Activated T-cell treated with anti-CD3 and anti-CD28 coated beads, Interleukin-2, amount 50 U/mL, for 4 hours (primary cell): ENCODE data around the gene GOPC. TPM values are rescaled to one million over a fixed set of nuclear protein-coding genes. Genes with fewer than 3 reads are reported as not detected.
A peak's percentile ranks its signal among the peaks of the same experiment; 100 is the strongest.

Experiments used
- ATAC-seq, 2 donors: fragments of 200-7000 bp; cut with Tn5 transposase; one replicate each; pipeline ENCODE4 v1.10.0; 2021
- DNase-seq: peaks from one replicate; pipeline ENCODE4 v3.0.0-alpha.2; 2020
- H3K27me3 Mint-ChIP-seq: one replicate; pipeline ENCODE4 v1.8.0; 2021; ENCODE audit warnings: low read depth, mixed read lengths
- H3K36me3 Mint-ChIP-seq: one replicate; pipeline ENCODE4 v1.8.0; 2022; ENCODE audit warnings: mixed read lengths; ENCODE audit not compliant: insufficient read depth
- H3K4me1 Mint-ChIP-seq: one replicate; pipeline ENCODE4 v1.8.0; 2021; ENCODE audit warnings: low read depth, mixed read lengths
- H3K4me3 Mint-ChIP-seq: one replicate; pipeline ENCODE4 v1.8.0; 2021; ENCODE audit warnings: mild to moderate bottlenecking, moderate library complexity, mixed read lengths
- H3K9me3 Mint-ChIP-seq: one replicate; pipeline ENCODE4 v1.8.0; 2021; ENCODE audit warnings: mixed read lengths
- total RNA-seq, 3 donors: library from RNA; stranded (reverse); gene quantifications; one replicate each; pipeline ENCODE4 v1.2.1, GENCODE V29; 2021

GOPC gene
- total RNA-seq, 3 donors from 2014 or later: 20.7 to 21.3 (median 20.9) TPM

DNA sequence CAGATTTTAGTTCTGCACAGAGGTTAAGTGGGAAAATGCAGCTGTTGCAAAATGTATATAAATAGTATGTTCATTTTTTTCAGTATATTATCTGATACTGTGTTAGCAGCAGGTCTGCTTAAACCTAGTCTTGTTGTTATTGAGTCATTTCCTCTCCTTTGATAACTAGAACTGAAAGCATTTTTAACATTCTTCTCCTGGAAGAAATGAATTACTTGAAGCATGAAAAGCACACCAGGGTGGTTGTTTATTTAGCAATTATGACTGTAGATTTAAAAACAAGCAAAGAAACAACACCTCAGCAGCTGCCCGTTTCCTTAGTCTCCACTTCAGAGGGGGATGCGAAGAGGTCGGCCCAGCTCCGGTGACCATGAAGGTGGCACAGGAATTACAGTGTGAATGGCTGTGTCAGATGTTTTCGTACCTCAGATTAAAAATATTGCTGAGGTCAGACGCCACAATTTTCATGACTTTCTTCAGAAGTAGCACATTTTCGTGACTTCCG is 53.5 kb downstream of the GOPC start:
- no peak for DNase-seq
- Mint-ChIP-seq H3K9me3 (no peaks in the 10 kb centered on the region), H3K36me3 (no peaks in the 10 kb centered on the region), H3K4me3 (peak overlapping the region; percentile 78), H3K27me3 (peaks cover 2% of the 10 kb centered on the region), H3K4me1 (peaks cover 39% of the 10 kb centered on the region)
- peak; percentile 66 to 72 for ATAC-seq

DNA sequence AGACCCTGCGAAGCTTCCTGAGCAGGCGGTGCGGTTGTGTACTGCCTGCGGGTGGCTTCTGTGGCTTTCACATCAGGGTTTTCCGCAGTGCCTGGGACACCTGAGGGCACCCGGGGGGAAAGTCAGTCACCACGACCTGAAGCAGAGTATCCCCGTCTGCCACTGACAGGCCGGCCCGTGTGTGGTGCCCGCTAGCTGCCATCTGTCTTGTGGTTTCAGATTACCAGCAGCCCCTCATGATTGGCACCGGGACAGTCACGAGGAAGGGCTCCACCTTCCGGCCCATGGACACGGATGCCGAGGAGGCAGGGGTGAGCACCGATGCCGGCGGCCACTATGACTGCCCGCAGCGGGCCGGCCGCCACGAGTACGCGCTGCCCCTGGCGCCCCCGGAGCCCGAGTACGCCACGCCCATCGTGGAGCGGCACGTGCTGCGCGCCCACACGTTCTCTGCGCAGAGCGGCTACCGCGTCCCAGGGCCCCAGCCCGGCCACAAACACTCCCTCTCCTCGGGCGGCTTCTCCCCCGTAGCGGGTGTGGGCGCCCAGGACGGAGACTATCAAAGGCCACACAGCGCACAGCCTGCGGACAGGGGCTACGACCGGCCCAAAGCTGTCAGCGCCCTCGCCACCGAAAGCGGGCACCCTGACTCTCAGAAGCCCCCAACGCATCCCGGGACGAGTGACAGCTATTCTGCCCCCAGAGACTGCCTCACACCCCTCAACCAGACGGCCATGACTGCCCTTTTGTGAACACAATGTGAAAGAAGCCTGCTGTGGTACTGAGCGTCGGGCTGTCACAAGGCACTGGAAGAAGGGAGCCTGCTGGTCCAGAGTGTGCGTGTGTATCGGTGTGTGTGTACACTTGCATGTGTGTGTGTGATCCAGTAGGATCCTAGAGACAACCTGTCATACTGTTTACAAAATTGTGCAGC is 54.4 kb downstream of the GOPC start:
- DNase-seq (peak; percentile 28), ATAC-seq (peak; percentile 38 to 56)
- Mint-ChIP-seq H3K36me3 (no peaks in the 10 kb centered on the region), H3K9me3 (no peaks in the 10 kb centered on the region), H3K4me3 (peak overlapping the region; percentile 78), H3K4me1 (peaks cover 39% of the 10 kb centered on the region), H3K27me3 (peaks cover 2% of the 10 kb centered on the region)

DNA sequence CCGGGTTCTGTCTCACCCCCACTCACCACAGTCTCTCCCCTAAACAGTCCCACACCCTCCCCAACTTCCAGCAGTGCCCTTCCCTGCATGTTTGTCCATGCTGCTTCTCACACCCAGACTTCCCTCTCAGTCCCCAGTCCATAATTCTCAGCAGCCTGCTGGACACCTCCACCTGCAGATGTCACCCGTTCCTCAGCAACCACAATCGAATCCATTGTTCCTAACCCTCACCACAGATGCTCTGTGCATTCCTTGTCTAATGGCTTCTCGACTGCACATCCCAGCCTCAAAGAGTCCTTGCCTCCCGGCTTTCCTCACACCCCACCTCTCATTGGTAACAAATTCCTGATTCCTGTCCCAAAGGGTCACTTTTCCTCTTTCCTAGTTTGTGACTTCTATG is 55.6 kb downstream of the GOPC start:
- Mint-ChIP-seq H3K36me3 (no peaks in the 10 kb centered on the region), H3K4me1 (peaks cover 39% of the 10 kb centered on the region), H3K9me3 (no peaks in the 10 kb centered on the region), H3K27me3 (peaks cover 2% of the 10 kb centered on the region), H3K4me3 (no peak overlapping the region)
- DNase-seq: no peak
- ATAC-seq: no peak

DNA sequence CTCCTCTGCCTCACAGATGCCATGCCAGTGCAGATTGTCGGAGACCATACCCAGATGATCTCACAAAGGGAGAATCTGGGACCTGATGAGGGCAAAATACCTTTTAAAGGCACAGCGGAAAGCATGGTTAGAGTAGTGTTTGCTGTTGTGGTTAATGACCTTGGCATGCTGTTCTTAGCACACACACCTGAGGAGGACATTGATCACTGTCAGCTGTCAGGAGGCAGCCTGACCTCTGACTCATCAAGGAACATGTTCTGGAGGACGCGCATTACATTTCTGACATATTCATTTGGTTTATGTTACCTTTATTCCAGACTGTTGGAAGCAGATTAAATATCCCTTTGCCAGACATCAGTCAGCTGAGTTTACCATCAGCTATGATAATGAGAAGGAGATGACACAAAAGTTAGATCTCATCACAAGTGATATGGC is 57.1 kb downstream of the GOPC start:
- Mint-ChIP-seq H3K27me3 (peaks cover 2% of the 10 kb centered on the region), H3K36me3 (no peaks in the 10 kb centered on the region), H3K4me3 (no peak overlapping the region), H3K9me3 (no peaks in the 10 kb centered on the region), H3K4me1 (peaks cover 29% of the 10 kb centered on the region)
- no peak for DNase-seq
- ATAC-seq: no peak

DNA sequence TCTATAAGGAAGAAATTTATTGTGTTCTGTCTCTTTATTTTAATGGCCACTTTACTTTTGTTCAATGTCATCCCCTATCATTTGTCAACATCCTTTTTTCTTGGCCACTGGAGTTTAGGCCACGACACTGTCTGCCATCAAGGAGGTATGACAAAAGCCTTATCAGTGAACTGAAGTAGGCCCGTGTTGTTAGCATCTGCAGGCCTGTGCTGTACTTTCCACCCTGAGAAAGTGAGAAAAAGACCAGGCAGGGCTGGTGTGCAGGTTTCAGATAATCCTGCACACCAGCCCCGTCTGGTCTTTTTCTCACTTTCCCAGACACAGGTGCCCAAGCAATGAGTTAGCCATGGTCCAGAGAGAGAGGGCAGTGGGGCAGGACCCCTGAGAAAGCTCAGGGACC is 57.6 kb downstream of the GOPC start:
- H3K27me3 Mint-ChIP-seq: peaks cover 3% of the 10 kb centered on the region
- H3K4me3 Mint-ChIP-seq: no peak overlapping the region
- no peaks in the 10 kb centered on the region for H3K36me3 Mint-ChIP-seq
- ATAC-seq (no peak), DNase-seq (no peak)
- peaks cover 25% of the 10 kb centered on the region for H3K4me1 Mint-ChIP-seq
- no peaks in the 10 kb centered on the region for H3K9me3 Mint-ChIP-seq

DNA sequence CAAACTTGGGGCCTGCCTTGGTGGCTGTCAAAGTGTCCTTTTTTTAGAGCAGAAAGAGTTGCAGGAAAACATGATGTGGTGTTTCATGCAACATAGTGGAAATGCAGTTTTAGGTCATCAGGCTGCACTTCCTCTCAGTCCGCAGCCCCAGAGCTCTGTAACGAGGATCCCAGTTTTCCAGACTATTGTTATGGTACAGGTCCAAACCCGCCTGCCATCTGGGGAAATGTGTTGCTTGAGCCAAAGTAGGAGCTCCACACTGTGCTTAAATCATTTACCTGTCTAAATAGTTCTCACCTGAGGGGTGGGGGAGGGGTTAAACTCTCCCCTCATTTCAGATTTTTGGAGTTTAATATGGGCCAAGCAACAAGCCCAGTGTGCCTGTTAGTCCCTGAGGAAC is 59.8 kb downstream of the GOPC start:
- peaks cover 6% of the 10 kb centered on the region for H3K4me1 Mint-ChIP-seq
- no peaks in the 10 kb centered on the region for H3K9me3 Mint-ChIP-seq
- no peak overlapping the region for H3K4me3 Mint-ChIP-seq
- ATAC-seq: no peak
- H3K27me3 Mint-ChIP-seq: peaks cover 11% of the 10 kb centered on the region
- peaks cover 2% of the 10 kb centered on the region for H3K36me3 Mint-ChIP-seq
- no peak for DNase-seq

DNA sequence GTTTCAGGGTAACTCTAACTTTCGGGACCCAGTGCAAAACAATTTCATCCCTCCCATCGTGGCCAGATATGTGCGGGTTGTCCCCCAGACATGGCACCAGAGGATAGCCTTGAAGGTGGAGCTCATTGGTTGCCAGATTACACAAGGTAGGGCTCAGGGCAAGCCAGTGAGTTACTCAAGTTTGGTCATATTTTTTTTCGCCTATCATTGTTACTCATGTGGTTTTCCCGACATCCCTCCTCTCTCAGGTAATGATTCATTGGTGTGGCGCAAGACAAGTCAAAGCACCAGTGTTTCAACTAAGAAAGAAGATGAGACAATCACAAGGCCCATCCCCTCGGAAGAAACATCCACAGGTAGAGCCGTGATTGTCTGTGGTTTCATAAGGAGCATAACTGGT is 61.6 kb downstream of the GOPC start:
- H3K9me3 Mint-ChIP-seq: no peaks in the 10 kb centered on the region
- peaks cover 9% of the 10 kb centered on the region for H3K27me3 Mint-ChIP-seq
- H3K4me1 Mint-ChIP-seq: no peaks in the 10 kb centered on the region
- H3K4me3 Mint-ChIP-seq: no peak overlapping the region
- DNase-seq: no peak
- peaks cover 2% of the 10 kb centered on the region for H3K36me3 Mint-ChIP-seq
- no peak for ATAC-seq

DNA sequence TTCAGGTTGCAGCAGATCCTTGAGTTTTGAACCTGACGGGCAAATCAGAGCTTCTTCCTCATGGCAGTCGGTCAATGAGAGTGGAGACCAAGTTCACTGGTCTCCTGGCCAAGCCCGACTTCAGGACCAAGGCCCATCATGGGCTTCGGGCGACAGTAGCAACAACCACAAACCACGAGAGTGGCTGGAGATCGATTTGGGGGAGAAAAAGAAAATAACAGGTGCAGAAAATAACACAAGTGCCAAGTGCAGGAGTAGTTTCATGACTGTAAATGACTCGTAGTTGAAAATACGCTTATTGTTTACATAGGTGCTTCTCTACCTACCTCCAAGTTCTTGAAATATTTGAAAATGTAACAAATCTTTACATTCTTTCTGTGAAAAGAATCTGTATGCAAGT is 63.7 kb downstream of the GOPC start:
- H3K36me3 Mint-ChIP-seq: peaks cover 2% of the 10 kb centered on the region
- no peaks in the 10 kb centered on the region for H3K4me1 Mint-ChIP-seq
- no peak overlapping the region for H3K4me3 Mint-ChIP-seq
- H3K9me3 Mint-ChIP-seq: no peaks in the 10 kb centered on the region
- ATAC-seq: no peak
- DNase-seq: no peak
- H3K27me3 Mint-ChIP-seq: peaks cover 9% of the 10 kb centered on the region

DNA sequence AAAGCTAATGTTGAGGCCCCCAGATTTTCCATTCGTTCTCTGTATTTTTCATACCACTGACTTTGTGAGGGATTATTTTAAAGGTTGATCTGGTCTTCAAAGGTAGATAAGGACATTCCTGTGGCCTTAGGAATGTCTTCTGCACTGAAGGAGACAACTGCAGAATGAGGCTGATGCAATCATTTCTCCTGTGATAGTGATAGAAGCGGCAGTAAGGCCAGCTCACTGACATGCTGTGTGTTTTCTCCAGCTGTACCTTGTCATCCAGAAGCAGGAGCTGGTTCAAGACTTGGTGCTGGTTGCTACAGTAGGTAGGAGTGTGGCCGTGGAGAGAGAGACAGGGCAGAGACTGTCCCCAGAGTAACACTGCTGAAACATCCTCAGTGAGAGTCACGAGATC is 66.0 kb downstream of the GOPC start:
- Mint-ChIP-seq H3K4me3 (no peak overlapping the region), H3K4me1 (no peaks in the 10 kb centered on the region), H3K27me3 (peaks cover 9% of the 10 kb centered on the region), H3K36me3 (peaks cover 2% of the 10 kb centered on the region), H3K9me3 (no peaks in the 10 kb centered on the region)
- DNase-seq (no peak), ATAC-seq (no peak)

DNA sequence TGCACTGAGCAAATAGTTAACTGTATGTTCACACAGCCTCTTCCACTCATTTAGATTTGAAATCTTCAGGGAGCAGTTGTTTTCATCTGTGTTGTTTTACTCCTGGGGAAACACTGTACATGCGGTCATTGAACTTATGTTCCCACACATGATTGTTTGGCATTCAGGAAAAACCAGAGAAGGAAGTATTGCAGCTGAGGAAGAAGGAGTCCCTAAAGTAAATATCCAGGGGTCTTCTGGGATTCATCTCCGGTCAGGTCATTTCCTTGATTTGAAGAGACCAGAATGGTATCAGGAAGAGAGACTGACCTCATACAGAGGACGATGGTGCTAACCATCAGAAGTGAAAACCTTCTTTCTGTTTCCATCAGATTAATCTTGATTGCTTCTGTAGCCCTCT is 67.3 kb downstream of the GOPC start:
- H3K4me1 Mint-ChIP-seq: no peaks in the 10 kb centered on the region

DNA sequence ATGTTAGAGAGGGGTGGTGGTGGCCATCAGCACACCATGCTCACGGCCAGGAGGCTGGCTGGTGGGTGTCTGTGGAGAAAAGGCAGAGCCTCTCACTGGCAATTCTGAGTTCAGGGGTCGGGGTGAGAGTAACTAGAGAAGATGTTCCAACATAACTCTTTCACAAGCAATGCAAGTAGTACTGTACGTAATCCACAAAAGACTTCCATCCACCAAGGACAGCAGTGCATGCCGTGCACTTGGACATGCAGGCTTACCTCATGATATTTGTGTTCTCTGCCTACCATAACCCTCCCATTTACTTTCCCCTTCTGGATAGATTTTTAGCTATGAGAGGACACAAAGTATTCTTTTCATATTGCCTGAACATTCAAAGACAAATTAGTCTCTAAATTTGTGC is 68.5 kb downstream of the GOPC start:
- ATAC-seq (no peak), DNase-seq (no peak)
- Mint-ChIP-seq H3K36me3 (peaks cover under 1% of the 10 kb centered on the region), H3K9me3 (no peaks in the 10 kb centered on the region), H3K4me3 (no peak overlapping the region), H3K4me1 (no peaks in the 10 kb centered on the region), H3K27me3 (peaks cover 3% of the 10 kb centered on the region)

More for the DNA sequence above, 67.3 kb downstream of the GOPC start:
- peaks cover 2% of the 10 kb centered on the region for H3K36me3 Mint-ChIP-seq
- no peak overlapping the region for H3K4me3 Mint-ChIP-seq
- DNase-seq: no peak
- peaks cover 8% of the 10 kb centered on the region for H3K27me3 Mint-ChIP-seq
- no peaks in the 10 kb centered on the region for H3K9me3 Mint-ChIP-seq
- ATAC-seq: no peak

DNA sequence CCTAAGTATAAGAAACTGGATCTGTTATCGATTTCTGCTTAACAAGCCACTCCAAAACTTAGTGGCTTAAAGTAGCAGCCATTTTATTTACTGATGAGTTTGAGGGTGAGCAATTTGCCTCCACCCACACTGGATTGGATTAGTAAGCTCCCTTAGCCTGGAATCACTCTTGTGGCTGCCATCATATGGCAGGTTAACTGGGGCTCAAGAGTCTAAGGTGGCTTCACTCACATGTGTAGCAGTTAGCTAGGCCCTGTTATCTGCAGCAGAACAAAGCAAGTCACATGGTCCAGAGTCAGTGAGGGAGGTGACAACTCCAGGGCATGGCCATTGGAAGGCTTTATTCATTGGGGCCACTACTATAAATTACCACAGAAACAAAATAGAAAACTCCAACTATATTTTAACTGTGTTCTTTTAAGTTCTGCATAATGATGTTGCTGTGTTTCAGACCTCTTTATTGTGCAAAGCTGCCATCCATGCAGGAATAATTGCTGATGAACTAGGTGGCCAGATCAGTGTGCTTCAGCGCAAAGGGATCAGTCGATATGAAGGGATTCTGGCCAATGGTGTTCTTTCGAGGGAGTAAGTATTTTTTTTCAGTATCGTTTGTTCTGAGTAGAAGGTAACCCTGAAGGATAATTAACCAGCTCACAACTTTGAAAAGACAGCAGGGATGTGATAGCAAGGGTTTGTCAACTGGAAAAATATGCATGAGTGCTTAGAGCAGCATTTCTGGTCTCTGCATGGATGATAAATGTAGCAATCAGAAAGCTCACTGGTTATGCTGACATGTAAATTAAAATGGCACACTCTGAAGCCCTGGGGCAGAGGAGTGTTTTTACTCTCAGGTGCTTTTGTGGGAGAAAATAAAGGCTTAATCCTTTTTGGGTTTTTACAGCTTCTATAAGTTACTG is 70.2 kb downstream of the GOPC start:
- Mint-ChIP-seq H3K4me1 (no peaks in the 10 kb centered on the region), H3K9me3 (no peaks in the 10 kb centered on the region), H3K4me3 (no peak overlapping the region), H3K27me3 (no peaks in the 10 kb centered on the region), H3K36me3 (no peaks in the 10 kb centered on the region)
- ATAC-seq: peak; percentile 65 to 69
- DNase-seq: no peak

DNA sequence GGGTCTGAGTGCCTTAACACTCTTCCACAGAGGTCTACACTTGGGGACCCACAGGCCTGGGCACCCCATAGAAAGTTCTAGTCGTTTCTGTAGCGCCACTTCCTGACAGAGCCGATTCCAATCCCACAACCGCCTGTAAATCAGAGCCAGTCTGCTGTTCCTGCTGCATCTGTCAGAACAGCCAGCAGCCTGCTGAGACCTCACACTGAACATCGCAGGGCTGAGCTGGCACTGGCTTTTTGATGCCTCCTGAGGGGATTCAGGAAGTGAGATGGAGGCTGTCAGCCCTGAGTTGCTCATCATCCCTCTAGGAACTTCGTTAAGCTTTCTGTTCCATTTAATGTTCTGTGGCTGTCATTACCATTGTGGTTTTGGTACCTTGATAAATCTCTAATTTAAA is 71.0 kb downstream of the GOPC start:
- ATAC-seq (no peak), DNase-seq (no peak)
- Mint-ChIP-seq H3K27me3 (no peaks in the 10 kb centered on the region), H3K9me3 (no peaks in the 10 kb centered on the region), H3K36me3 (no peaks in the 10 kb centered on the region), H3K4me3 (no peak overlapping the region), H3K4me1 (no peaks in the 10 kb centered on the region)

DNA sequence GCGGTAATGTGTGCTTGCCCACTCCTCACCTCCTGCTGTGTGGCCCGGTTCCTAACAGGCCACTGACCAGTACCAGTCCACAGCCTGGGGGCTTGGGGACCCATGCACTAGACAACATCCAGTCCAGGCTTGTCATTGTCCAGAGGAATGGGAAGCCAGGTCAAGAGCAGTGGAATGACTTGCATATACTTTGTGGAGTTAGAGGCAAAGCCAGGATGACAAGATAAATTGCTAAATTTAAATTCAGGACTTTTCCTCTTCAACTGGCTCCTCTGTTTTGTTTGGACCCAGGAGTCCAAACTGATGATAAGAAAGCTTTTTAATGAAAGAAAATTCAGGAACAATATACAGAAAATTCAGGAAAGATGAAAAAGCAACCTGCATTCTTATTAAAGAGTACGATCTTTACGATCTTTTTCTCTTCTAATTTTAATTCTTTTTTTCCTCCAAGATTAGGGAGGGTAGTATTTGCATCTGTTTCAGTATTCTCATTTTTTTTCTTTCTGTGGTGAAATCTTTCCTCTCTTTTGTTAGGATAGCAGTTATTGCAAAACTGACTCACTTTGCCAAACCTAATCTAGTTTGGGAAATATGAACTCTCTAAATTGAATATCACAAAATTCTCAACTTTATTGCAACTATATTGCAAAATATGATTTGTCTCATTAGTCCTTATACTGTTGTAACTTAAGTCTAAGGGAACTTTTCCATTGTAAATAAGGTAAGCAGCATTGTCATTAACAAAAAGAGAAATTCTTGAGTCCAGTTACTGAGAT is 71.7 kb downstream of the GOPC start:
- no peak for DNase-seq
- Mint-ChIP-seq H3K4me3 (no peak overlapping the region), H3K36me3 (no peaks in the 10 kb centered on the region), H3K27me3 (no peaks in the 10 kb centered on the region), H3K9me3 (no peaks in the 10 kb centered on the region), H3K4me1 (no peaks in the 10 kb centered on the region)
- ATAC-seq: no peak
